GM19438 (cell line): ENCODE data around the gene ZSCAN26.
"Not testable (repeated sequence)": the region's sequence is repeated elsewhere in the genome, so short reads cannot be mapped to it uniquely, and the experiment has no call there.

Experiments
- ATAC-seq: cut with Tn5 transposase; IDR thresholded peaks from one replicate; pipeline ENCODE4 v1.9.1; 2021; ENCODE audit warnings: low read depth; ENCODE audit not compliant: unreplicated experiment

ZSCAN26 gene

DNA sequence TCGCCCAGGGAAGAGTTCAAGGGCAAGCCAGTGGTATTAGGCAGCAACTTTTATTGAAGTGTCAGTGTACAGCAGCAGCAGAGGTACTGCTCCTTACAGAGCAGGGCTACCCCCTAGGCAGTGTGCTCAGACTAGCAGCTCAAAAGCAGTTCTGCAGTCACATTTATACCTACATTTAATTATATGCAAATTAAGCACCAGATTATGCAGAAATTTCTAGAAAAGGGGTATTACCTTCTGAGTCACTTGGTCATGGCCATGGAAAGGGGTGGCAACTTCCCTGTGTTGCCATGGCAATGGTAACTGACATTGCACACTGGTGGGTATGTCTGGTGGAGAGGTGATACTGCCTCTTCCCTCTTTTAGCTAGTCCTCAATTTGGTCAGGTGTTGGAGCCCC lies 12.8 kb upstream of the ZSCAN26 start:
- no peak for ATAC-seq

DNA sequence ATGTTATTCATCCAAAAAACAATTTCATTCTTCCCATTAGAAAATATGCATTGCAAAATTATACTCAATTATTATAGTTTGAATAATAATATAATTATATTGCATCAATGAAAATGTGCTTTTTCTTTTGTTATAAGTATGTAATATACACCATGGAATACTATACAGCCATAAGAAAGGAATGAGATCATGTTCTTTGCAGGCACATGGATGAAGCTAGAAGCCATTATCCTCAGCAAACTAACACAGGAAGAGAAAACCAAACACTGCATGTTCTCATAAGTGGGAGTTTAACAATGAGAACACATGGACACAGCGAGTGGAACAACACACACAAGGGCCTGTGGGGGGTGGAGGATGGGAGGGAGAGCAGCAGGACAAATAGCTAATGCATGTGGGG lies 9.9 kb upstream of the ZSCAN26 start:
- ATAC-seq = no peak

DNA sequence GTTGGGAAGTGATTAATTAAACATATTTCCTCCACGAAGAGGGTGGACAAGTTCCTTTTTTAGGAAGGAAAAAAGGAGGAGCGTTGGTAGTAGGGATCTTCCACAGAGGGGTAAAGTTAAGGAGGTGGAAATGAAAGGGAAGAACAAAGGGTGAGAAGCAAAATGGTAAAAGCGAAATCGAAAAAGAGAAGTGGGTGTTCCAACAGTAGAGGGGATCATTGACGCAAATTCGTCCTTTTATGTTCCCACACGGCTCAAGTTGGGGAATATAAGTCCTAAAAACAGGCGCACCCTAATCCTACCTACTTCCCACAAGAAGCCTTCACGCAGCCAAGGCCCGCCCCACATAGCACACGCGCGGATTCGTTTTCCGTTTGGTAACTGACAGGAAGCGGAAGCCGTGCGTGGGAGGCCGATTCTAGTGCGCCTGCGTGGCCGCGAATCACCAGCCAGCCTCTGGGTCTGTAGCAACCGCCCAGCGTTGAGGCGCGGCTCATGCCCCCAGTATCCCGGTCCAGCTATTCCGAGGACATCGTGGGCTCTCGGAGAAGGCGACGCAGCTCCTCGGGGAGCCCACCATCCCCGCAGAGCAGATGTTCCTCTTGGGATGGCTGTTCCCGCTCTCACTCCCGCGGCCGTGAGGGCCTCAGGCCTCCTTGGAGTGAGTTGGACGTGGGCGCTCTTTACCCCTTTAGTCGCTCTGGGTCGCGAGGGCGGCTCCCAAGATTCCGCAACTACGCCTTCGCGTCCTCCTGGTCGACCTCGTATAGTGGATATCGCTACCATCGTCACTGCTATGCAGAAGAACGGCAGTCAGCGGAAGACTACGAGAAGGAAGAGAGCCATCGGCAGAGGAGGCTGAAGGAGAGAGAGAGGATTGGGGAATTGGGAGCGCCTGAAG lies 7.8 kb upstream of the ZSCAN26 start, which contains the start of gene NKAPL:
Gene NKAPL (plus strand): TSS at position 421 of the 901 bp plus-strand sequence. CDS start 75 bp downstream, at position 496.
- ATAC-seq = no peak

DNA sequence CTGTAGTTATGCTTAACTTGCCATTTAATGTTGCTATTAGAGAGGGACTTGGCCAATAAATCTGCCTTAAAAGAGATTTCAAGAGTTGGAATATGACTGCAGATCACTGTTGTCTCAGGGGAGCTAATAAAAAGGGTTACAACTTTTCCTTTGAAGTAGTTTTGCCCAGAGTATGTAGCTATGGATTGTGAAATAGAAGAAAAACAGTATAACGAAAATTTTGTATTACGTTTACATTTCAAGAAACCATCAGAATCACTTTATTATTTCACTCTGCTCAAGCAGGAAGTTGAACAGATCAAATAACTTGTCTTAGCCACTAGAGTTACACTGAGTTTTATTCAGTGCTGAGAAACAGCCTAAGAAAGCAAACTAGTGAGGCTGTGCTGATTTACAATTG lies 3.0 kb upstream of the ZSCAN26 start:
- no peak for ATAC-seq

DNA sequence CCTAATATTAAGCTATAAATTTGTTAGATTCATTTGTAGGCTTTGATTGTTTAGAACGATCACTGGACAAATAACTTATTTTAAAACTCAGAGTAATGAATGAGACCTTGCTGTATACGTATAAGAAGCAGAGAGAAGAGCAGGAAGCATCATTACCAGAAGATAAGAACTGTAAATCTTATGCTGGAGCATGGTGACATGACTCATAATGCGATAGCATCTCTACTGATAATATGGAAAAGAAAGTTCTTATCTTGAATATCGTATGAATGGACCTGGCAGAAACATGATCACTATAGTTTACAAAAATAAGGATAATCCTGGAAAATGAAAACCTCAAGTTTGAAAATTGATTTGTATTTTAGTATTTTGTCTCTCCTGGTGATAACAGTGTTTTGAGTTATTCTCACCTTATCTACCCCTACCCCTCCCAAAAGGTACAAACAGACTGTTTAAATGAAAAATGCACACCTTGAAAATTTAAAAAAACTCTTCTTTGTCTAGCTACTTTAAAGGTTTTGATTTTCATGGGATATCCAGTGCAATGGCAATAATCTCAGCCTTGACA lies 2.0 kb upstream of the ZSCAN26 start:
- no peak for ATAC-seq

DNA sequence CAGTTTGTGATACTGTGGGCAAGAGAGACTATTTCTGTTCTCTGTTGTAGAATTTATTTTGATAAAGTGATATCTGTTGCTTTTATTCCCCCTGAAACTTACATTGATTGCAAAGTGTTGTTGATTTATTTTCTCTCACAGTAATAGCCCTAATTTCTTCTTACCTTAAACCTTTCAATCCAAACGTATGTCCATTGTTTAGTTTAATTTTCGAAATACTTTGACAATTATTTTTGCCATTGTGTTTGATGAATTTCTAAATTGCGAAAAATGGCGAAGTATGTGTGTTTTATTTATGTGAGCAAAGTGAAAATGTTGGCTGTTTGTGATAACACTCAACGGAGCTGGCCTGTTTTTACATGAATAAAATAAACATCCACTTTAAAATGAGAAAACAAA lies 381 bp upstream of the ZSCAN26 start:
- ATAC-seq = no peak

DNA sequence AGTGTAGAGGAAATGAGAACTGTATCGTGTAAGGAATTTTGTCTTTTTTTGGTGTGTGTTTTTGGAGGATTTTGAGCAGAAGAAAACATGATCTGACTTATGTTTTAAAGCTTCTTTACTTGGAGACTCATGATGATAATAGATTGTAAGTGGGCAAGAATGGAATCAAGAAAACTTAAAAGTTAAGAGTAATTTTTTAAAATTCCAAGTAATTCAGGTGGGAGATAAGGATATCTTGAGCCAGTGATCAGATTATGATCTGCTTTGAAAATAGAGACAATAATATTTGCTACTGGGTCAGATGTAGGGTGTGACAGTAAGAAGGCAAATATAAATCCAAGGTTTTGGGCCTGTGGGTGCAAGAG lies 734 bp downstream of the ZSCAN26 start:
- no peak for ATAC-seq

DNA sequence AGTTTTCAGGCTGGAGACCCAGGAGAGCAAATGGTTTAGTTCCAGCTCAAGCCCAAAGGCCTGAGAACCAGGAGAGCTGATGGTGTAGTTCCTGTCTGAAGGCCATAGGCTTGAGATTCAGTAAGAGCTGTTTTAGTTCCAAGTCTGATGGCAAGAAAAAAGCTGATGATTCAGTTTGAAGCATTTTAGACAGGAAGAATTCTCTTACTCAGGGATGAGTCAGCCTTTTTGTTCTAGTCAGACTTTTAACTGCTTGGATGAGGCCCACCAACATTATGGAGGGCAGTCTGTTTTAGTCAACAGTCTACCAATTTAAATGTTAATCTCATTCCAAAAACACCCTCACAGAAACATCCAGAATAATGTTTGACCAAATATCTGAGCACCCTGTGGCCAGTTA lies 2.5 kb downstream of the ZSCAN26 start:
- no peak for ATAC-seq

DNA sequence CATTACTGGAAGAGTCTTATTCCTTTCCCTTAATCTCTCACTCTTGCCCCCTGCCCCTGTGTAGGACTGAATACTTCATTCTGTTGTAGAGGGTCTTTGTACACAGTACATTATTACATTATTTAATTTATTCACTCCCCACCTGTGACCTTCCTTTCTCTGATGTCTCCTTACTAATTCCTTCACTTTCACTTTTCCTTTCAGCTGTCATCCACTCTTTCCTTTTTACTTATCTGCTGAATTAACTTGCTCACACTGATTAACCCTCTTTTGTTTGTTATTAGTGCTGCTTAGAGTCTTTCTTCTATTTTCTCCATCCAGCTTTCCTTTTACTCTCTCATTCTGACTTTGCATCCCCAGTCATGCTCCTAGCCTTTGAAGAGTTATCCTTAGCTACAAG lies 7.9 kb downstream of the ZSCAN26 start:
- no peak for ATAC-seq

DNA sequence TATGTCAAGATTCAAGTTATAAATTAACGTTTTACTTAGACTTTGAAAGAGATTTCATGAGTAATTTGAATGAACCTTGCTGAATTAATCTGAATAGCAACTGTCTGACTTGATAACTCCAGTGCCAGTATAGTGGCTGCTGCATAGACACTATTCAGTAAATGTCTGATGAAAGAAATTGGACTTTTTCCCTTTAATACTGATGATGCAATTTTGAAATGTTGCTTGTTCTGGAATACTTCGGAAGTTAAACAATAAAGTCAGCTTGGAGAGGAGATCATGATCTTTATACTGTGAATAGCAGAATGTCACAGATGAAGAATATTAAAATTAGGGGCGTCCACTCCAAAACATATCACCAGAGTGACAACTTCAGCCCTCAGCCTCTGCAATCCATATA lies 10.8 kb downstream of the ZSCAN26 start:
- ATAC-seq = no peak

DNA sequence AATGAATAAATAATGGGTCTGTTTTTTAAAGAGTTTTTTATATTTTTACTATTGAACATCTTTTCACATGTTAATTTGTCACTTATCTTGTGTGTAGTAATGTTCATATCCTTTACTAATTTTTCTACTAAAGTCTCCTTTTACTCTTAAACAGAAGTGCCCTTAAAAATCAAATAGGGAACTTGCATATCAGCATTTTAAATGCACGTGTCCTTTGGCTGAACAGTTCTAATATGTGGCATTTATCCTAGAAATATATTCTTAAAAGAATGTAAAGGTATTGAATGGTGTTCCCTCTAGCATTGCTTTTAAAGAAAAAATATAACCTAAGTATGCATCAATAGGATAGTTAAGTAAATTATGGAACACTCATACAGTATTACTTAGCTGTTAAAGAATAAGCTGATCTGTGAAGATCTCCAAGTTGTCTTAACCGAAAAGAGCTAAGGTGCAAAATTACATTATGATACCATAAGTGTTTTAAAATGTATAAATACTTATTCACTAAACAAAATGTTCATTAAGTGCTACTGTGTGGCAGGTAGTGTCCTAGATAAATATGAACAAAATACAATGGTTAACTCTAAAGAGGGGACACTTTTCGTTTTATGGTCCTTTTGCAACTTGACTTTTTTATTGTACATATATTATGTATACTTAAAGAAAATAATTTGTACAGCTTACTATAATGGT lies 13.8 kb downstream of the ZSCAN26 start:
- no peak for ATAC-seq

DNA sequence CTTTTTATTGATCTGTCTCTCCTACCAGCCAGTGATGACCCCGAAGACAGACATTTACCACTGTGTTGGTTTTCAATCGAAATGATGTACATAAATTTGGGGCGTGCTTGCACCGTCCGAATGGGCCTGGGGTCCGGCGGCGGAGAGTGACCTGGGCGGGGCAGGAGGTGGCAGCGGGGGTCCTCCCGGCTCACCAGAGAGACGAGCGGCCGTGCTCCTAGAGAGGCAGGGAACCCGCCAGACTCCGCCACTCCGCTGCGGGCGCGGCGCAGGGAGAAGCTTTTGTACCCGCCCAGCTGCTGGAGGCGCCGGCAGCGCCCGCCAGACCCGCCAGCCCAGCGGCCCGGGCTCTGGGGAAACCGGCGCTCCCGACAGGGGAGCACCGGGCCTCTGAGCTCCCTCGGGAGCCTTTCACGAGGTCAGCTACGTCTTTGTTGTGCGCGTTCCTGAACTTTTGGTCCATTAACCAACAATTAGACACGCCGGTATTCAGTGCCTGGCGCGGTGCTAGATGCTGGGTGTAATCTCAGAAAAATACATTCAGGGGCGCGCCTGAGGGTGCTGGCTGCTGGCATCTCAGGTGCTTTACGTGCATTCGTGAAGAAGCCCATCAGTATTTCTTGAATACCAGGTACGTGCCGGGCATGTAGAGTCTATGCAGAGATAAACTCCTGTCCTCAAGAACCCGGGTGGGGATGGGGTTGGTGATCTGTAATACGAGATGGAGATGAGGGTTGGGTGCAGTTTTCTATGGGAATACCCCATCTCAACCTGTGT lies 14.5 kb downstream of the ZSCAN26 start, which contains the start of gene PGBD1:
Gene PGBD1 (plus strand): TSS at position 285 of the 777 bp plus-strand sequence. CDS start 2,242 bp downstream, outside the sequence.
- ATAC-seq = peak; percentile 82

DNA sequence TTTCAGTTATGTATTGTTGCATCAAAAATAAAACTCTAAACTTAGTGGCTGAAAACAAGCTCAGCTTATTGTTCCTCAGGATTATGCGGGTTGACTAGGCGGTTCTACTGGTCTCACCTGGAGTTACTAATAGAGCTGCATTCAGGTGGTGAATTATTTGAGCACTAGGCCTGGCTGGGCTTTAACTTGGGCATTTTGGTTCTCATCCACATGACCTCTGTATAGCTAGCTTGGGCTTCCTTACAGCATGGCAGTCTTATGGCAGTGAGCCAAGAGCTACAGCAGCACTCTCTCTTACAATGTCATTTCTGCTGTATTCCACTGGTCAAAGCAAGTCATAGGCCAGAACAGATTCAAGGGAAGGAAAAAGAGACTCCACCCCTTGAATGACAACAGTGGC lies 16.0 kb downstream of the ZSCAN26 start:
- ATAC-seq = no peak

DNA sequence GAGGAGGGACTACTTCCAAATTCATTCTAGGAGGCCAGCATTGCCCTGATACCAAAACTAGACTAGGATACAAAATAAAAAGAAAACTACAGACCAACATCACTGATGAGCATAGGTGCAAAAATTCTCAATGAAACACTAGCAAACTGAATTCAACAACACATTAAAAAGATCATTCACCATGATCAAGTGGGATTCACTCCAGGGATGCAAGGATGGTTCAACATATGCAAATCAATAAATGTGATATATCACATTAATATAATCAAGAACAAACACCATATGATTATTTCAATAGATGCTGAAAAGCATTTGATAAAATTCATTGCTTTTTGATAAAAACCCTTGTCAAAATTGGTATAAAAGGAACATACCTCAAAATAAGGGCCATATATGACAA lies 24.6 kb downstream of the ZSCAN26 start:
- no peak for ATAC-seq

DNA sequence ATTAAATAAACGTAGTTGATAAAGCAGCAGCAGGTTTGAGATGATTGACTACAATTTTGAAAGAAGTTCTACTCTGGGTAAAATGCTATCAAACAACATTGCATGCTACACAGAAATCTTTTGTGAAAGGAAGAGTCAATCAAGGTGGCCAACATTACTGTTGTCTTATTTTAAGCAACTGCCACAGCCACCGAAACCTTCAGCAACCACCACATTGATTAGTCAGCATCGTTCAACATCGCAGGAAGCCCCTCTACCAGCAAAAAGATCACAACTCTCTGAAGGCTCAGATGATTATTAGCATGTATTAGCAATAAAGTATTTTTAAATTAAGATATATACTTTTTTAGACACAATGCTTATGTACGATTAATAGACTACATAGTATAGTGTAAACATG lies 28.4 kb downstream of the ZSCAN26 start:
- no peak for ATAC-seq

DNA sequence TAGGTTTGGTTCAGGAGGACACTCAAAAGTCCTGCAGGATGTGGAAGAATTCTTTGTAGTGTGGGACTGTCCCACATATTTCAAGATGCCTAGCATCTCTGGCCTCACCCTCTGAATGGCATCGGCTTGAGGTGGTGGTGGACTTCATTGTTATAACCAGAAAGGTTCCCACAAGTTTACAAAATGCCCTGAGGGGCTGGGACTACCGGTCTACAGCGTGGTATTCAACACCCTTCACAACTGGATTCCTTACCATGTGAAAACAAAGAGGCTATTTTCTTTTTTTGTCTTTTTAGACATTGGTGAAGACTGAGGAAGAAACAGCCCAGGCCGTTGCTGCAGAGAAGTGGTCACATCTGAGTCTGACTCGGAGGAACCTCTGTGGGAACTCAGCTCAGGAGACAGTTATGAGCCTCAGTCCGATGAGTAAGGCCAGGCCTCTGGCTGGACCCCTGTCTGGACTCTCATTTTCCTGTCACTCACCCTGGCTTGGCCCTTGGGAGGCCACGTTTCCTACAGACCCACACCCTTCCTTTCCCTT lies 29.6 kb downstream of the ZSCAN26 start:
- ATAC-seq = no peak

DNA sequence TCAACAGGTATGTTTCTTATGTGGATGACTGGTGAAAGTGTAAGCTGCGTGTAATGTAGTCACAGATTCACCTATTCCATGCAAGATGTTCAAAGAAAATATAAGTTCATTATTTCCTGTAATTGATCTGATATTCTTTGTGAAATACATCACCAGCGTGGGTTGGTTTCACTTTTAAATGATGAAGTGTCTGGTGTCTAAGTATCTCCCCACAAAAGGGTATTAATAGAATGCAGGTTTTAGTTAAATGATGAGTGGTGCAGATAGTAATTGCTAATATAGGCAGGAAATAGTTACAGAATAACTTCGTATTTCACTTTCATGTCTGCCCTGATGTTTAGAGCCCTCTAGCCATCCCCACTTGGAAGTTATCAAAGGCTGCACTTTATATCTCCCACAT lies 36.6 kb downstream of the ZSCAN26 start:
- peak; percentile 93 for ATAC-seq

DNA sequence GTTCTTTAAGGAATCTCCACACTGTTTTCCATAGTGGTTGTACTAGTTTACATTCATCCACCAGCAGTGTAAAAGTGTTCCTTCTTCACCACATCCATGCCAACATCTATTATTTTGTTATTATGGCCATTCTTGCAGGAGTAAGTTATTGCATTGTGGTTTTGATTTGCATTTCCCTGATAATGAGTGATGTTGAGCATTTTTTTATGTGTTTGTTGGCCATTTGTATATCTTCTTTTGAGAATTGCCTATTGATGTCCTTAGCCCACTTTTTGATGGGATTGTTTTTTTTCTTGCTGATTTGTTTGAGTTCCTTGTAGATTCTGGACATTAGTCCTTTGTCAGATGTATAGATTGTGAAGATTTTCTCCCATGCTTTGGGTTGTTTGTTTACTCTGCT lies 39.4 kb downstream of the ZSCAN26 start:
- ATAC-seq = not testable (repeated sequence)

DNA sequence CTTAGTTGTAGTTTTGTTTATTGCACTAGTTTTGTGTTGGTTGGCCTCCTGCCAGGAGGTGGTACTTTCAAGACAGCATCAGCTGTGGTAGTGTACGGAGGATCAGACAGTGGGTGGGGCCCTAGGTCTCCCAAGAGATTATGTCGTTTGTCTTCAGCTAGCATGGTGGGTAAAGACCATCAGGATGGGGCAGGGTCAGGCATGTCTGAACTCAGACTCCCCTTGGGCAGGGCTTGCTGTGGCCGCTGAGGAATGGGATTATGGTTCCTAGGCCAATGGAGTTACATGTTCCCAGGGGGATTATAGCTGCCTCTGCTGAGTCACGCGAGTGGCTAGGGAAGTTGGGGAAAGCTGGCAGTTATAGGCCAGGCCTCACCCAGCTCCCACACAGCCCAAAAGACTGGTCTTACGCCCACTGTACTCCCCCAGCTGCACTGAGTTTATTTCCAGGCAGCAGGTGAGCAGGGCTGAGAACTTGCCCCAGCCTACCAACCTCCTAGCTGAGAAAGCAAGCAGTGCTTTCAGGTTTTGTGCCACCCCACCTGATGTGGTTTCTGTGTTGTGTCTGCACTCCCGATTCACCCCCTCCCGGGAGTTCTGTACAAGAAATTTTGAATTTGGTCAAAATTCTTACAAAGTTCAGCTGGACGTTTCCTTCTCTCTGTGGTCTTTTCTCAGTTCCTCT lies 44.3 kb downstream of the ZSCAN26 start:
- no peak for ATAC-seq

DNA sequence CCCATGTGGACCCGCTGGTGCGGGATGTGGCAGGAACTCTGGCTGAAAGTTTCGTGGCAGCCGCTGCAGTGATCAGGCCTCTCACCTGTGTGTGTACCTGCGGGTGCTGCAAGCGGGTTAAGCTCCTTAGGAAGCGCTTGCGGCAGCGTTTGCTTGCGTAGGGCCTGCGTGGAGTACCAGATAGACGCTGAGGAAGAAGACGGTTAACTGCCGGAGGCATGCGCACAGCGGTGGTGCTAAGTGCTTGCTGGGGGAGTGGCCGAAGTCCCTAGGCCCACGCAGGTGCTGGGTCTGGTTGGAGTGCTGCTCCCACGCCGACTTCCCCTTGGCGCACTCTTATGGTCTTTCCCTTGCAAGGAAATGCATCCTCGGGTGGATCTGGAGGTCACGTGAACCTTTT lies 46.0 kb downstream of the ZSCAN26 start:
- ATAC-seq = no peak
